GM19324 (cell line): ENCODE measurements around the gene TRAF4.

ENCODE experiments used
- ATAC-seq: cut with Tn5 transposase; IDR thresholded peaks from one replicate; pipeline ENCODE4 v1.9.1; 2021; ENCODE audit warnings: mild to moderate bottlenecking, moderate library complexity; ENCODE audit not compliant: unreplicated experiment, low FRiP score

The TRAF4 gene

GRCh38 chr17:28743243-28744103, at the start of gene TRAF4:
TRAF4 (plus strand) TSS chr17:28744011; CDS start chr17:28744113, 102 bp downstream.
- ATAC-seq: peak; percentile 73

- ATAC-seq: no peak
Observed at GRCh38 chr17:28698253-28698941, 45.4 kb upstream of the TRAF4 start.

- no peak for ATAC-seq
Observed at GRCh38 chr17:28700278-28700677, 43.5 kb upstream of the TRAF4 start.

- no peak for ATAC-seq
Observed at GRCh38 chr17:28700830-28701492, 42.9 kb upstream of the TRAF4 start.

GRCh38 chr17:28702026-28702751, 41.6 kb upstream of the TRAF4 start:
- ATAC-seq: no peak

GRCh38 chr17:28702752-28703150, 41.1 kb upstream of the TRAF4 start:
- ATAC-seq: no peak

GRCh38 chr17:28703552-28704218, 40.1 kb upstream of the TRAF4 start:
- ATAC-seq: no peak

- ATAC-seq: no peak
Observed at GRCh38 chr17:28704219-28704858, 39.5 kb upstream of the TRAF4 start.

GRCh38 chr17:28705074-28705659, 38.6 kb upstream of the TRAF4 start:
- ATAC-seq: no peak

GRCh38 chr17:28705728-28706334, 38.0 kb upstream of the TRAF4 start:
- ATAC-seq: no peak

GRCh38 chr17:28706471-28707338, 37.1 kb upstream of the TRAF4 start:
- ATAC-seq: no peak

GRCh38 chr17:28707339-28707720, 36.5 kb upstream of the TRAF4 start:
- ATAC-seq: no peak

- ATAC-seq: peak; percentile 72
Observed at GRCh38 chr17:28710861-28711722, 32.7 kb upstream of the TRAF4 start.

- ATAC-seq: peak; percentile 35
Observed at GRCh38 chr17:28711723-28712031, 32.1 kb upstream of the TRAF4 start, which contains the start of gene PROCA1. PROCA1 (minus strand) TSS chr17:28711888; CDS start chr17:28711660, 228 bp downstream.

GRCh38 chr17:28712032-28712704, 31.6 kb upstream of the TRAF4 start:
- no peak for ATAC-seq

- no peak for ATAC-seq
Observed at GRCh38 chr17:28712705-28713415, 31.0 kb upstream of the TRAF4 start.
